HEK293 (cell line): ENCODE results near the gene PRSS3.

Source experiments
- BCL11B ChIP-seq: fragments of 450-650 bp; formaldehyde crosslinking; IDR thresholded peaks from 2 replicates; pipeline ENCODE4 v1.5.1; 2016; ENCODE audit warnings: low read depth, missing biosample characterization, missing genetic modification characterization
- EGR2 ChIP-seq: fragments of 450-650 bp; formaldehyde crosslinking; IDR thresholded peaks from 2 replicates; pipeline ENCODE4 v1.5.1; 2016; ENCODE audit warnings: low read depth, missing biosample characterization, missing genetic modification characterization
- FEZF1 ChIP-seq: fragments of 450-650 bp; formaldehyde crosslinking; IDR thresholded peaks from 2 replicates; pipeline ENCODE4 v1.5.1; 2016; ENCODE audit warnings: missing biosample characterization, missing genetic modification characterization
- GLI2 ChIP-seq: fragments of 450-650 bp; formaldehyde crosslinking; IDR thresholded peaks from 2 replicates; pipeline ENCODE4; 2017; ENCODE audit warnings: missing biosample characterization, missing genetic modification characterization, low read depth, borderline replicate concordance
- KLF8 ChIP-seq: fragments of 450-650 bp; formaldehyde crosslinking; IDR thresholded peaks from 2 replicates; pipeline ENCODE4 v1.5.1; 2016; ENCODE audit warnings: missing biosample characterization, missing genetic modification characterization
- OSR2 ChIP-seq: fragments of 450-650 bp; formaldehyde crosslinking; IDR thresholded peaks from 2 replicates; pipeline ENCODE4 v1.5.1; 2016; ENCODE audit warnings: missing biosample characterization, missing genetic modification characterization
- REST ChIP-seq: fragments of 450-650 bp; formaldehyde crosslinking; IDR thresholded peaks from 2 replicates; pipeline ENCODE4 v1.5.1; 2016; ENCODE audit warnings: missing biosample characterization, missing genetic modification characterization
- SCRT1 ChIP-seq: fragments of 450-650 bp; formaldehyde crosslinking; IDR thresholded peaks from 2 replicates; pipeline ENCODE4 v1.5.1; 2016; ENCODE audit warnings: missing biosample characterization, missing genetic modification characterization, borderline replicate concordance
- SETDB1 ChIP-seq: IDR thresholded peaks from one replicate; pipeline ENCODE4 v1.6.1; 2017; ENCODE audit warnings: mild to moderate bottlenecking, low read length, moderate library complexity, mixed read lengths; ENCODE audit not compliant: insufficient read length
- ZFHX2 ChIP-seq: fragments of 450-650 bp; formaldehyde crosslinking; conservative IDR thresholded peaks from 2 replicates; pipeline ENCODE4 v1.5.1; 2016; ENCODE audit warnings: missing biosample characterization, missing genetic modification characterization
- ZFP3 ChIP-seq: fragments of 450-650 bp; formaldehyde crosslinking; IDR thresholded peaks from 2 replicates; pipeline ENCODE4 v1.5.1; 2016; ENCODE audit warnings: low read depth, missing biosample characterization, missing genetic modification characterization
- ZFP69B ChIP-seq: fragments of 450-650 bp; formaldehyde crosslinking; IDR thresholded peaks from 2 replicates; pipeline ENCODE4 v1.5.1; 2016; ENCODE audit warnings: missing biosample characterization, missing genetic modification characterization
- ZNF112 ChIP-seq: fragments of 450-650 bp; formaldehyde crosslinking; IDR thresholded peaks from 2 replicates; pipeline ENCODE4 v1.5.0; 2017; ENCODE audit warnings: missing biosample characterization, missing genetic modification characterization
- ZNF140 ChIP-seq: fragments of 450-650 bp; formaldehyde crosslinking; IDR thresholded peaks from 2 replicates; pipeline ENCODE4 v1.5.1; 2016; ENCODE audit warnings: missing biosample characterization, missing genetic modification characterization
- ZNF214 ChIP-seq: fragments of 450-650 bp; formaldehyde crosslinking; IDR thresholded peaks from 2 replicates; pipeline ENCODE4 v1.5.1; 2017; ENCODE audit warnings: missing biosample characterization, mild to moderate bottlenecking, missing genetic modification characterization, borderline replicate concordance
- ZNF24 ChIP-seq: fragments of 450-650 bp; formaldehyde crosslinking; IDR thresholded peaks from 2 replicates; pipeline ENCODE4 v1.5.1; 2016; ENCODE audit warnings: missing biosample characterization, missing genetic modification characterization
- ZNF341 ChIP-seq: fragments of 450-650 bp; formaldehyde crosslinking; IDR thresholded peaks from 2 replicates; pipeline ENCODE4; 2016; ENCODE audit warnings: low read depth, missing biosample characterization, missing genetic modification characterization
- ZNF518A ChIP-seq: fragments of 450-650 bp; formaldehyde crosslinking; conservative IDR thresholded peaks from 2 replicates; pipeline ENCODE4 v1.5.1; 2016; ENCODE audit warnings: low read depth, missing biosample characterization, missing genetic modification characterization
- ZNF530 ChIP-seq: fragments of 450-650 bp; formaldehyde crosslinking; IDR thresholded peaks from 2 replicates; pipeline ENCODE4 v1.5.1; 2016; ENCODE audit warnings: low read depth, missing biosample characterization, missing genetic modification characterization
- ZNF555 ChIP-seq: fragments of 450-650 bp; formaldehyde crosslinking; conservative IDR thresholded peaks from 2 replicates; pipeline ENCODE4 v1.5.1; 2017; ENCODE audit warnings: missing biosample characterization, mild to moderate bottlenecking, missing genetic modification characterization, inconsistent platforms
- ZNF610 ChIP-seq: fragments of 450-650 bp; formaldehyde crosslinking; IDR thresholded peaks from 2 replicates; pipeline ENCODE4 v1.5.1; 2016; ENCODE audit warnings: missing biosample characterization, missing genetic modification characterization, borderline replicate concordance
- ZNF645 ChIP-seq: fragments of 450-650 bp; formaldehyde crosslinking; IDR thresholded peaks from 2 replicates; pipeline ENCODE4; 2016; ENCODE audit warnings: missing biosample characterization, missing genetic modification characterization
- ZNF776 ChIP-seq: fragments of 450-650 bp; formaldehyde crosslinking; IDR thresholded peaks from 2 replicates; pipeline ENCODE4 v1.5.0; 2017; ENCODE audit warnings: missing biosample characterization, missing genetic modification characterization, borderline replicate concordance
- ZSCAN18 ChIP-seq: fragments of 450-650 bp; formaldehyde crosslinking; IDR thresholded peaks from 2 replicates; pipeline ENCODE4 v1.5.1; 2016; ENCODE audit warnings: missing biosample characterization, missing genetic modification characterization
- TF ChIP-seq, protein P1 (sequence below): fragments of 450-650 bp; formaldehyde crosslinking; IDR thresholded peaks from 2 replicates; pipeline ENCODE4 v1.5.1; 2016; ENCODE audit warnings: missing biosample characterization, missing genetic modification characterization

The PRSS3 gene

DNA sequence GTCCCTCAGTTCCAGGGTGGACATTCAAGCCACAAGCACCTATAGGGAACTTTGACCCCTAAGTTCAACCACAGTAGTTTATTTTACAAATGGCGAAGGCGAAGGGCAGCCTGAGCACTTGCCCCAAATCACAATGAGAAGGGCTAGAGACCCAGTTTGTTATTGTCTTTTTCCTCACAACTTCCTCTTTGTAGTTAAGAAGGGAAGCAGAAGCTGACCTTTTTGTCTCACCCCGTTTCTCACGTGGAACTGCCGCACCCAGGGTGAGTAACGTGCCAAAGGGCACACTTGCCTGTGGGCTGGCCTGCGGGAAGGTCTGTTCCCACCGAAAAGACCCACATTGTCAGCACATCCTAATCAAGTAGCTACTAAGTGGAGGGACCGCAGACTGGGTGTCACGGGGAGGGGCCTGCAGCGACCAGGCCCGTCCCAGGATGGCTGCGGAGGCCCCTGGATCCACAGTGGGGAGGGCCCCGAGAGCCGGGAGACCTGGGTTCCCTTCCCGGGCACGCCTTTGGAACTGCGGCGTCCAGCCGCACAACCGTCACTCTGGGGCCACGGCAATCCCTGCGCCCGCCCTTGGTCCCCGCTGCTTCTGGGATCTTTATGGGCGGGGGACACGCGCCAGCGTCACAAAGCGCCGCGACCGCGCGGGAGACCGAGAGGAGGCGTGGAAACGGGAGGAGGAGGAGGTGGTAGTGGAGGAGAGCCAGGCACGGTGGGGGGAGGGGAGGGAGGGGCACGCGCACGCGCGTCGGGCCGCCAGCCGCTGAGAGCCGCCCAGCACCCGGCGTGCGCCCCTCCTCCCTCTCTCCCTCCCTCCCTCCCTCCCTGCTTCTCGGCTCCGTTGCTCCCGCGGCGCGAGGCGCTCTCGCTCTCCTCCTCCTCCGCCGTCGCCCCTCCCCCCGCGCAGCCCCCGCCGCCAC, 21.2 kb downstream of the PRSS3 start, which contains the start of gene UBE2R2 (continued):
- peak; percentile 72; the same call in 1 of the 2 replicates for TF ChIP-seq KLF8 (tag by site-specific recombination)
- TF ChIP-seq ZNF776 (tag by site-specific recombination) = no peak
- TF ChIP-seq ZNF530 (tag by site-specific recombination) = no peak
- no peak for TF ChIP-seq ZNF112 (tag by site-specific recombination)
- TF ChIP-seq ZNF214 (tag by site-specific recombination) = no peak
- 0 out of 2 replicates have a peak, but pooled peaks have one; percentile 21 for TF ChIP-seq ZFP69B (tag by site-specific recombination)
- TF ChIP-seq REST = no peak
- 0 out of 2 replicates have a peak, but pooled peaks have one; percentile 15 for TF ChIP-seq BCL11B (tag by site-specific recombination)
- no peak for TF ChIP-seq ZNF518A
- no peak for TF ChIP-seq GLI2 (tag by site-specific recombination)
- no peak for TF ChIP-seq ZNF555 (tag by site-specific recombination)
- TF ChIP-seq, protein P1, sequence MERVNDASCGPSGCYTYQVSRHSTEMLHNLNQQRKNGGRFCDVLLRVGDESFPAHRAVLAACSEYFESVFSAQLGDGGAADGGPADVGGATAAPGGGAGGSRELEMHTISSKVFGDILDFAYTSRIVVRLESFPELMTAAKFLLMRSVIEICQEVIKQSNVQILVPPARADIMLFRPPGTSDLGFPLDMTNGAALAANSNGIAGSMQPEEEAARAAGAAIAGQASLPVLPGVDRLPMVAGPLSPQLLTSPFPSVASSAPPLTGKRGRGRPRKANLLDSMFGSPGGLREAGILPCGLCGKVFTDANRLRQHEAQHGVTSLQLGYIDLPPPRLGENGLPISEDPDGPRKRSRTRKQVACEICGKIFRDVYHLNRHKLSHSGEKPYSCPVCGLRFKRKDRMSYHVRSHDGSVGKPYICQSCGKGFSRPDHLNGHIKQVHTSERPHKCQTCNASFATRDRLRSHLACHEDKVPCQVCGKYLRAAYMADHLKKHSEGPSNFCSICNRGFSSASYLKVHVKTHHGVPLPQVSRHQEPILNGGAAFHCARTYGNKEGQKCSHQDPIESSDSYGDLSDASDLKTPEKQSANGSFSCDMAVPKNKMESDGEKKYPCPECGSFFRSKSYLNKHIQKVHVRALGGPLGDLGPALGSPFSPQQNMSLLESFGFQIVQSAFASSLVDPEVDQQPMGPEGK (tag by site-specific recombination) = peak; percentile 91
- TF ChIP-seq SETDB1 = no peak
- TF ChIP-seq FEZF1 (tag by site-specific recombination) = peak; percentile 29
- TF ChIP-seq ZNF610 (tag by site-specific recombination) = 0 out of 2 replicates have a peak, but pooled peaks have one; percentile 33
- TF ChIP-seq EGR2 (tag by site-specific recombination) = peak; percentile 72
- TF ChIP-seq ZNF24 (tag by site-specific recombination) = 0 out of 2 replicates have a peak, but pooled peaks have one; percentile 64
- no peak for TF ChIP-seq ZNF140 (tag by site-specific recombination)
- no peak for TF ChIP-seq ZNF645
- TF ChIP-seq SCRT1 = no peak
- TF ChIP-seq ZNF341 (tag by site-specific recombination) = 0 out of 2 replicates have a peak, but pooled peaks have one; percentile 21
- peak; percentile 79 for TF ChIP-seq ZFHX2
- TF ChIP-seq ZSCAN18 (tag by site-specific recombination) = no peak
- no peak; the same call in 1 of the 2 replicates for TF ChIP-seq OSR2 (tag by site-specific recombination)
- TF ChIP-seq ZFP3 = no peak
